NB4 (cell line): ENCODE data around the gene WDR45.

ENCODE experiments used
- POLR2A ChIP-seq: IDR thresholded peaks from 2 replicates; pipeline ENCODE4 v1.6.1; 2011; ENCODE audit warnings: mild to moderate bottlenecking; ENCODE audit not compliant: insufficient read length; ENCODE audit errors: extremely low read depth
- TF ChIP-seq, protein P1 (sequence below): IDR thresholded peaks from one replicate; pipeline ENCODE4 v1.5.1; 2012; ENCODE audit warnings: low read depth, low read length

DNA sequence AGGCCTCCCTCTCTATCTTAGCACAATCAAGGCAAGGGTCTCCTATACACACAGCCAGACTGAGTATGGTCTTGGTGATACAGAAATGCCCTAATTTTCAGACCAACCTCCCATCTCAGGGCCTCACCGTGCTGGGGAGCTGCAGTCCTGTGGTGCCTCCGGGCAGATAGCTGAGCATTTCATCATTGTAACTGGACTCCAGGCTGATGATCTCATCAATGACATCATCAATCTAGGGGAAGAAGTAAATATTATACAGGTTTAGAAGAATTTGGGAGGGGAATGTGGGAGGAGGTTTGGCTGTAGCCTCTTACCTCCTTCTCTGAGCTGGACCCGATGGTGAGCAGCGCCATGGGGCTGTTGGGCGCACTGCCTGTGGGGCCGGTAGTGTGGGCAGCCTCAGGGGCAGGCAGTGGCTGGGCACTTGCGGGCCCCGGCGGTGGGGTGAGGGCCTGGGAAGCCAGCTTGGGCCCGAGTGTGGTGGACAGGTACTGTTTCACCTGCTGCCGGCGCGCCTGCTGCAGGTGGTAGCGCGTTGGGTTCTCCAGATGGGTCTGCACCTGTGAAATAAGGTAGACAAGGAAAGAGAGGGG, 41.7 kb downstream of the WDR45 start:
- TF ChIP-seq, protein P1, sequence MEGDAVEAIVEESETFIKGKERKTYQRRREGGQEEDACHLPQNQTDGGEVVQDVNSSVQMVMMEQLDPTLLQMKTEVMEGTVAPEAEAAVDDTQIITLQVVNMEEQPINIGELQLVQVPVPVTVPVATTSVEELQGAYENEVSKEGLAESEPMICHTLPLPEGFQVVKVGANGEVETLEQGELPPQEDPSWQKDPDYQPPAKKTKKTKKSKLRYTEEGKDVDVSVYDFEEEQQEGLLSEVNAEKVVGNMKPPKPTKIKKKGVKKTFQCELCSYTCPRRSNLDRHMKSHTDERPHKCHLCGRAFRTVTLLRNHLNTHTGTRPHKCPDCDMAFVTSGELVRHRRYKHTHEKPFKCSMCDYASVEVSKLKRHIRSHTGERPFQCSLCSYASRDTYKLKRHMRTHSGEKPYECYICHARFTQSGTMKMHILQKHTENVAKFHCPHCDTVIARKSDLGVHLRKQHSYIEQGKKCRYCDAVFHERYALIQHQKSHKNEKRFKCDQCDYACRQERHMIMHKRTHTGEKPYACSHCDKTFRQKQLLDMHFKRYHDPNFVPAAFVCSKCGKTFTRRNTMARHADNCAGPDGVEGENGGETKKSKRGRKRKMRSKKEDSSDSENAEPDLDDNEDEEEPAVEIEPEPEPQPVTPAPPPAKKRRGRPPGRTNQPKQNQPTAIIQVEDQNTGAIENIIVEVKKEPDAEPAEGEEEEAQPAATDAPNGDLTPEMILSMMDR = no peak
- no peak for TF ChIP-seq POLR2A
